Subcutaneous preadipocyte (primary cell): ENCODE measurements around the gene TIAL1. TPM values are rescaled to one million over a fixed set of nuclear protein-coding genes. Genes with fewer than 3 reads are reported as not detected.

Experiments
- total RNA-seq: library from RNA; depleted of rRNA; stranded (reverse); fragments of >200 nt; gene quantifications from 2 replicates; pipeline ENCODE4 v1.2.3, GENCODE V29; 2012

TIAL1 gene, protein sequence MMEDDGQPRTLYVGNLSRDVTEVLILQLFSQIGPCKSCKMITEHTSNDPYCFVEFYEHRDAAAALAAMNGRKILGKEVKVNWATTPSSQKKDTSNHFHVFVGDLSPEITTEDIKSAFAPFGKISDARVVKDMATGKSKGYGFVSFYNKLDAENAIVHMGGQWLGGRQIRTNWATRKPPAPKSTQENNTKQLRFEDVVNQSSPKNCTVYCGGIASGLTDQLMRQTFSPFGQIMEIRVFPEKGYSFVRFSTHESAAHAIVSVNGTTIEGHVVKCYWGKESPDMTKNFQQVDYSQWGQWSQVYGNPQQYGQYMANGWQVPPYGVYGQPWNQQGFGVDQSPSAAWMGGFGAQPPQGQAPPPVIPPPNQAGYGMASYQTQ
- total RNA-seq = 39.3 and 44.4 TPM in 2 replicates

DNA sequence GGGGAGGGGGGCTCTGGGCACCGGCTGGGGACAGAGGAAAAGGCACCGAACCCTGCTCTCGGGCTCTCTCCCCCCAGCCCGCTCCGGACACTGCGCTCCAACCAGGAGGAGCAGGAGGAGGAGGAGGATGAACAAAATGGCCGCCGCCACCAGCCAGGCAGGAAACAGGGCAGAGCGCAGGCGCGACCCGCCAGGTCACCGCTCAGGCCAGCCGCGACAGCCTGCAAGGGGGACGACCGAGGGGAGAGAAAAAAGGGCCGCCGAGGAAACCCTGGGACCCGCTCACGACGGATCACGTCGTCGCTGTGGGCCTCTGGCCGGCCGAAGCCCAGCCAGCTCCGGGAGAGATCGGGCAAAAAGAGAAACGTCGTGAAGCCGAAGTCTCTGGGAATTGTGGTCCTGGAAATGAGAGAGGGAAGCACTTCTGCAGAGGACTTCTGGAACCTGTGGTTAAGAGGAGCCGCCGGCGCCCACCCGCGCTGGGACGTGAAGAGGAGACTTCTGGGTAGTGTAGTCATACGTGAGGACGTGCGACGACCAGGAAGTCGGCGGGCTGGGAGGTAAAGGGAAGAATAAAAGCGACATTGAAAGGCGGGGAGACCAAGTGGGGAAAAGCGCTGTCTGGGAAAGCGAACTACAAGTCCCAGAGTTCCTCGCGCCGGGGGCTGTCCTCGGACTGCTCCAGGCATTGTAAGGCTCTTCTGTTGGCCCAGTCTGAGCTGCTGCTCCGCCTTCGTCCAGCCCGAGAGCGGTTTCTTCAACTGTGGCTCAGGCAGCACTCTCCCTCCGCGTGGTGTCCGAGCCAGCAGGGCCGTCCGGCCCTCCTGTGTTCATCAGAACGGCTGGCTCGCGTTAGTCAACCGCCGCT is at the start of gene TIAL1:
TSS of gene TIAL1 (minus strand) at position 428 of the 868 bp plus-strand sequence. CDS start 499 bp downstream, outside the sequence.

DNA sequence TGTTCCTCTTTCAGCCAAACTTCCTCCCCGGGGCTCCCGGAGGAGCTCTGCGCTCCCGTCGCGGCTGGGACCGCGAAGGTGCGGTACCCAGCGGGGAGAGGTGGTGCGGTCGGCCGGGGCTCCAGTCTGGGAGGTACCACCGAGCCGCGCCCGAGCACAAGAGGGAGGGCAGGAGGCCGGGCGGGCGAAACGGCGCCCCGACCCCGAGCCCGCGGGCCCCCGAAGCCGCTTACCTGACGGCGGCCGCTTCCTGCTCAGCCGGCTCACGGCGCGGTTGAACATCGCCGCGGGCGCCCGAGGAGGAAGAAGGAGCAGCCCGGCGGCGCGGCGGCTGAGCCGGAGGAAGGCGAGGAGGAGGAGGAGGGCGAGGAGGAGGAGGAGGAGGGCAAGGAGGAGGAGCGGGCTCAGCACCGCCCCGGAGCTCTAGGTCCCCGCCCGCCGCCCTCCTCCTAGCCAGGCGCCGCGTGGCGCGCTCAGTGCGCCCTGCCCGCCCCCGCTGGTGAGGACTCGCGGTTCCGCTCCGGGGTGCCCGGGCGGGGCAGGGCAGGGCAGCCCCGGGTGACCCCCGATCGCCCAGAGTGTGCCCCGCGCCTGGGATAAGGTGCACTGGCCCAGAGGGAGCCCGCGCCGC is 54.3 kb downstream of the TIAL1 start, which contains the start of gene RGS10:
TSS of gene RGS10 (minus strand) at position 363 of the 631 bp plus-strand sequence. CDS start at position 282, 81 bp downstream.

Other genes with a start within 250 kb of the TIAL1 start
- gene RGS10, start 54.2 kb downstream of the TIAL1 start, total RNA-seq = 56.5 and 64.3 TPM in 2 replicates
- 14.3 and 18.2 TPM in 2 replicates for gene BAG3, start 54.4 kb upstream of the TIAL1 start, total RNA-seq
- gene INPP5F, start 129.1 kb upstream of the TIAL1 start, total RNA-seq = 9.6 and 13.5 TPM in 2 replicates